Suppressor macrophage treated with lipopolysaccharide for 1 hour (primary cell): ENCODE data around the gene CES5A.
A peak's percentile ranks its signal among the peaks of the same experiment; 100 is the strongest.
"Not testable (repeated sequence)": the region's sequence is repeated elsewhere in the genome, so short reads cannot be mapped to it uniquely, and the experiment has no call there.

Experiments used
- DNase-seq, 3 donors: peaks; one replicate each; pipeline ENCODE4 v3.0.0-alpha.2; 2020 to 2022

Gene CES5A

GRCh38 chr16:55872130-55872529, 3.0 kb downstream of the CES5A start:
- no peak for DNase-seq

GRCh38 chr16:55871411-55872038, 3.6 kb downstream of the CES5A start:
- no peak for DNase-seq

GRCh38 chr16:55868980-55869379, 6.2 kb downstream of the CES5A start:
- no peak for DNase-seq

- no peak for DNase-seq
Measured at GRCh38 chr16:55868137-55868536, 7.0 kb downstream of the CES5A start.

- DNase-seq: no peak
Measured at GRCh38 chr16:55861288-55861687, 13.9 kb downstream of the CES5A start.

- not testable (repeated sequence) for DNase-seq
Measured at GRCh38 chr16:55857650-55858049, 17.5 kb downstream of the CES5A start.

GRCh38 chr16:55856950-55857349, 18.2 kb downstream of the CES5A start:
- DNase-seq: no peak

- DNase-seq: peak in 1 of 3 donors; percentile 14
Measured at GRCh38 chr16:55853114-55853513, 22.1 kb downstream of the CES5A start.

- DNase-seq: peak in 1 of 3 donors; percentile 43
Measured at GRCh38 chr16:55849536-55849935, 25.6 kb downstream of the CES5A start.

GRCh38 chr16:55846598-55847346, 28.4 kb downstream of the CES5A start:
- no peak for DNase-seq

GRCh38 chr16:55843105-55843395, 32.1 kb downstream of the CES5A start:
- no peak for DNase-seq

GRCh38 chr16:55842369-55843104, 32.6 kb downstream of the CES5A start:
- DNase-seq: peak; percentile 66 to 83 (median 67)

- DNase-seq: peak; percentile 37 to 60 (median 51)
Measured at GRCh38 chr16:55839115-55839514, 36.1 kb downstream of the CES5A start.

GRCh38 chr16:55836158-55836611, 39.0 kb downstream of the CES5A start:
- DNase-seq: no peak

- DNase-seq: peak in 2 of 3 donors; percentile 14 to 44
Measured at GRCh38 chr16:55835581-55835980, 39.6 kb downstream of the CES5A start.

- DNase-seq: not testable (repeated sequence)
Measured at GRCh38 chr16:55835173-55835572, 40.0 kb downstream of the CES5A start.

- no peak for DNase-seq
Measured at GRCh38 chr16:55834049-55834448, 41.1 kb downstream of the CES5A start.

GRCh38 chr16:55832773-55833691, 42.1 kb downstream of the CES5A start, which contains the start of gene CES1:
Gene CES1 (minus strand): TSS chr16:55833096. CDS start chr16:55833055, 41 bp downstream.
- peak in 2 of 3 donors; percentile 27 to 40 for DNase-seq

- no peak for DNase-seq
Measured at GRCh38 chr16:55832425-55832772, 42.8 kb downstream of the CES5A start.

- DNase-seq: no peak
Measured at GRCh38 chr16:55830658-55831294, 44.4 kb downstream of the CES5A start.

GRCh38 chr16:55829232-55829631, 45.9 kb downstream of the CES5A start:
- not testable (repeated sequence) for DNase-seq

GRCh38 chr16:55828680-55829079, 46.5 kb downstream of the CES5A start:
- no peak for DNase-seq
